ENCODE results near the gene CNTNAP2. TPM values are rescaled to one million over a fixed set of nuclear protein-coding genes. Genes with fewer than 3 reads are reported as not detected.

CNTNAP2 gene
- total RNA-seq, 6 experiments from 2014 or later: 1.8 to 8.1 (median 3.9) TPM

DNA sequence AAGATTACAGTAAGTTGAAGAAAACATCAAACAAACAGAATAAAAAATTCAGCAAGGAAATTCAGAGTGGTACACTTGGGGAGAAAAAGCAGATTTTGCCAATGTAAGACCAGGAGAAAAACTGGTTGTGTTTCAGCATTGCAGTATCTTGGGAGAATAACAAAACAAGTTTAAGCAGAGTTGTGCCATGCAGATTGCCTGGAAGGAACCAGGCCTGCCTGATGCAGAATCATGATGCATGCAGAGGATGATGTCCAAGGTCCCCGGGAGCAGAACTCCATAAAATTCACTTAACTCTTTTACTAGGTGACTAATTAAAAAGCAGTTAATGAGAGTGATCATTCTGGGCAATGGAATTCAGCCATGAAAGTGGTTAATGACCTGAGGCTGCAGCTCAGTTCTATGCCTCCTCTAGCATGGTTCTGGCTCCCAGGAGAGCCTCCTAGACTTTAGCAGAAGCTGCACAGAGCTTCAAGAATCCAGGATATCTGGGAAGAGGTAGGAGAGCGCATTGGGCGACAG, 2094.3 kb downstream of the CNTNAP2 start:
- TF ChIP-seq, protein P1, sequence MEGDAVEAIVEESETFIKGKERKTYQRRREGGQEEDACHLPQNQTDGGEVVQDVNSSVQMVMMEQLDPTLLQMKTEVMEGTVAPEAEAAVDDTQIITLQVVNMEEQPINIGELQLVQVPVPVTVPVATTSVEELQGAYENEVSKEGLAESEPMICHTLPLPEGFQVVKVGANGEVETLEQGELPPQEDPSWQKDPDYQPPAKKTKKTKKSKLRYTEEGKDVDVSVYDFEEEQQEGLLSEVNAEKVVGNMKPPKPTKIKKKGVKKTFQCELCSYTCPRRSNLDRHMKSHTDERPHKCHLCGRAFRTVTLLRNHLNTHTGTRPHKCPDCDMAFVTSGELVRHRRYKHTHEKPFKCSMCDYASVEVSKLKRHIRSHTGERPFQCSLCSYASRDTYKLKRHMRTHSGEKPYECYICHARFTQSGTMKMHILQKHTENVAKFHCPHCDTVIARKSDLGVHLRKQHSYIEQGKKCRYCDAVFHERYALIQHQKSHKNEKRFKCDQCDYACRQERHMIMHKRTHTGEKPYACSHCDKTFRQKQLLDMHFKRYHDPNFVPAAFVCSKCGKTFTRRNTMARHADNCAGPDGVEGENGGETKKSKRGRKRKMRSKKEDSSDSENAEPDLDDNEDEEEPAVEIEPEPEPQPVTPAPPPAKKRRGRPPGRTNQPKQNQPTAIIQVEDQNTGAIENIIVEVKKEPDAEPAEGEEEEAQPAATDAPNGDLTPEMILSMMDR (IDR thresholded peaks at IDR 0.05): no peak
- no peak for TF ChIP-seq POLR2A (IDR thresholded peaks at IDR 0.05)
- intact Hi-C loops (cut with DNase I): no loop called here
- Histone ChIP-seq H3K4me1 (no peaks in the 10 kb centered on the region), H3K27ac (no peak overlapping the region), H3K27me3 (no peaks in the 10 kb centered on the region), H3K36me3 (no peaks in the 10 kb centered on the region), H3K4me3 (no peak overlapping the region), H3K9me3 (no peaks in the 10 kb centered on the region)
- ATAC-seq: no peak
- 94% methylated on average over 3 of the region's 3 CpGs for WGBS (ENCODE audit: insufficient coverage, low coverage, low lambda C conversion rate, missing lambda C conversion rate)
- no peak for DNase-seq

- no peak for TF ChIP-seq POLR2A (IDR thresholded peaks at IDR 0.05)
- TF ChIP-seq, protein P1 (IDR thresholded peaks at IDR 0.05): no peak
- Histone ChIP-seq H3K4me3 (no peak overlapping the region), H3K27me3 (no peaks in the 10 kb centered on the region), H3K27ac (no peak overlapping the region), H3K9me3 (no peaks in the 10 kb centered on the region), H3K36me3 (no peaks in the 10 kb centered on the region), H3K4me1 (no peaks in the 10 kb centered on the region)
- no peak for ATAC-seq
- no peak for DNase-seq
- intact Hi-C loops (cut with DNase I): no loop called here
Observed at GRCh38 chr7:148211740-148212151, 2095.1 kb downstream of the CNTNAP2 start.

- H3K4me3 ChIP-seq: no peak overlapping the region
- no peak for ATAC-seq
Observed at GRCh38 chr7:148212731-148213130, 2096.1 kb downstream of the CNTNAP2 start.

DNA sequence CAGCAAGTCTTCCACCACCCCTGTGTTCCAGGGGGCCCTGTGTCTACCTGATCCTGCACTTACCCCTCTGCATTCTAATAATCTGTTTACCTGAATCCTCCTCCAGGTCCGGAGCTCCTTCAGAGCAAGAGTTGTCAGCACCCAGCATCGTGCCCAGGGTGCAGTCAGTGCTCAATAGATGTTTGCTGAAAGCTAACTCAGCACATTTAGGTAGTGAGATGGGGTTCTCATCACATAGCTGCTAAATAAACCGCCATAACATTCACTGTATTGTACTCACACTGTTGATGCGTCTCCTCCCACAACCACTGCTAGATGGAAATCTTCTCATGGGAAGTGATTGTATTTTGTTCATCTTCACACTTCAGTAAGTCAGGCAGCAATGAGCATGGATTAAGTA, 2097.5 kb downstream of the CNTNAP2 start:
- DNase-seq (no peak), ATAC-seq (no peak)
- Histone ChIP-seq H3K36me3 (no peaks in the 10 kb centered on the region), H3K27ac (no peak overlapping the region), H3K4me3 (no peak overlapping the region), H3K9me3 (no peaks in the 10 kb centered on the region), H3K4me1 (no peaks in the 10 kb centered on the region), H3K27me3 (no peaks in the 10 kb centered on the region)
- TF ChIP-seq, protein P1 (IDR thresholded peaks at IDR 0.05): no peak
- no peak for TF ChIP-seq POLR2A (IDR thresholded peaks at IDR 0.05)
- WGBS (ENCODE audit: insufficient coverage, low coverage, low lambda C conversion rate, missing lambda C conversion rate): 58% methylated on average over 3 of the region's 4 CpGs
- intact Hi-C loops (cut with DNase I): no loop called here

More at GRCh38 chr7:148212731-148213130, 2096.1 kb downstream of the CNTNAP2 start:
- Histone ChIP-seq H3K4me1 (no peaks in the 10 kb centered on the region), H3K27me3 (no peaks in the 10 kb centered on the region), H3K36me3 (no peaks in the 10 kb centered on the region), H3K9me3 (no peaks in the 10 kb centered on the region), H3K27ac (no peak overlapping the region)
- 80% methylated on average over 3 of the region's 3 CpGs for WGBS (ENCODE audit: insufficient coverage, low coverage, low lambda C conversion rate, missing lambda C conversion rate)
- no peak for DNase-seq
- TF ChIP-seq POLR2A (IDR thresholded peaks at IDR 0.05): no peak
- TF ChIP-seq, protein P1 (IDR thresholded peaks at IDR 0.05): no peak
- intact Hi-C loops (cut with DNase I): no loop called here

GRCh38 chr7:148218603-148219002, 2102.0 kb downstream of the CNTNAP2 start:
- H3K27me3 ChIP-seq: no peaks in the 10 kb centered on the region
- intact Hi-C loops (cut with DNase I): no loop called here

More at GRCh38 chr7:148218603-148219002, 2102.0 kb downstream of the CNTNAP2 start:
- TF ChIP-seq POLR2A (IDR thresholded peaks at IDR 0.05): no peak
- TF ChIP-seq, protein P1 (IDR thresholded peaks at IDR 0.05): no peak
- no peak for DNase-seq
- no peak overlapping the region for H3K4me3 ChIP-seq
- no peaks in the 10 kb centered on the region for H3K36me3 ChIP-seq
- H3K9me3 ChIP-seq: no peaks in the 10 kb centered on the region
- ATAC-seq: no peak
- H3K4me1 ChIP-seq: no peaks in the 10 kb centered on the region
- H3K27ac ChIP-seq: no peak overlapping the region
- 89% methylated on average over 1 of the region's 4 CpGs for WGBS (ENCODE audit: insufficient coverage, low coverage, low lambda C conversion rate, missing lambda C conversion rate)
